ENCODE results near the gene BIN2.

GRCh38 chr12:51342416-51342815 is 18.4 kb upstream of the BIN2 start:
- TF ChIP-seq E2F5 (CRISPR knock-in tag; IDR thresholded peaks at IDR 0.05) (no peak), ZNF281 (CRISPR knock-in tag; IDR thresholded peaks at IDR 0.05) (no peak), CREM (CRISPR knock-in tag; IDR thresholded peaks at IDR 0.05) (no peak), ZBTB21 (CRISPR knock-in tag; IDR thresholded peaks at IDR 0.05; ENCODE audit: borderline replicate concordance) (no peak), CTCF (IDR thresholded peaks at IDR 0.05) (no peak), TEAD4 (CRISPR knock-in tag; IDR thresholded peaks at IDR 0.05) (no peak), ZNF121 (CRISPR knock-in tag; IDR thresholded peaks at IDR 0.05) (no peak)

Measured in WTC11 (cell line).